HG02763 (cell line): Measurements from ENCODE around the gene ZACN.

Experiments used
- ATAC-seq: cut with Tn5 transposase; IDR thresholded peaks from one replicate; pipeline ENCODE4 v1.9.1; 2021; ENCODE audit warnings: mild to moderate bottlenecking, moderate library complexity; ENCODE audit not compliant: unreplicated experiment

ZACN gene

GRCh38 chr17:76125922-76126321 is 46.9 kb downstream of the ZACN start:
- ATAC-seq = no peak

GRCh38 chr17:76130473-76130872 is 51.5 kb downstream of the ZACN start:
- ATAC-seq = no peak

GRCh38 chr17:76131051-76131691 is 52.2 kb downstream of the ZACN start:
- no peak for ATAC-seq

GRCh38 chr17:76131692-76132573 is 53.0 kb downstream of the ZACN start:
- ATAC-seq = no peak
